Bone marrow (tissue), 2 donors: ENCODE results near the gene CDH12.
"Not testable (repeated sequence)": the region's sequence is repeated elsewhere in the genome, so short reads cannot be mapped to it uniquely, and the experiment has no call there.

Experiments
- DNase-seq, 2 donors: peaks; one replicate each; lab custom pipeline; 2025; lab: John Stamatoyannopoulos, UW

The CDH12 gene

DNA sequence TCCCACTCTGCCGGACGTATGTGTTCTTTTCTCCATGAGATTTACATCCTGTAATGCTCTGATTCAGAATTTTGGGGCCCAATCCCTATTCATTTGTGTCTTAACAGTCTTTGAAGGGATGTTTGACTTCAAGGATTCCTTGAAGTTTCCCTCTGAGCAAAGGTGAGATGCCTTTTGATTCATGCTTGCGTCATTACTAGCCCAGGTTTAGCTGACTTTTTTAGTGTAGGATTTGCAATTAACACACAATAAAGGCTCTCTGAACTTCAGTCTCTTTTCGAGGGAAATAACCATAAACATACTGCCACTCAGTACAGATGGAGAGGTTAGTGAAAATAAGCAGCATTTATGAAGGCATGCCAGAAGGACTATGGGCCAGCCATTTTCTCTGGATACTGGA, 842.3 kb downstream of the CDH12 start:
- not testable (repeated sequence) for DNase-seq

DNA sequence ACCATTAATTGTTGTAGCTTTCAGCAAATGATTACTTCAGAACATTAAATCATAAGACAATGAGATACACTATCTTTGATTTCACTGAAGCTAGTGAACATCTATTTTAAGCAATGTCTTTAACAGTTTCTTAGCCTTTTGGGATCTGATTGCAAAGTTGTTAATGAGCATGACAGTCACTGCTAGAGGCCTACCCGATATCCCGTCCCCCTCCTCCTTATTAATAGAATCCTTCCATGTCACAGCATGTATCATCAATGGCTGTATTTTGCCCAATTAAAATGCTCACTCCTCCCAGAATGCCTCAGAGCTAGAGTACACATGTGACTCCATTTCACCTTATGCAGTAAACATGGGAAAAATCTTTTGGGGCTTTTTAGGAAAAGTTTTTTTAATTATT, 852.0 kb downstream of the CDH12 start:
- not testable (repeated sequence) for DNase-seq

DNA sequence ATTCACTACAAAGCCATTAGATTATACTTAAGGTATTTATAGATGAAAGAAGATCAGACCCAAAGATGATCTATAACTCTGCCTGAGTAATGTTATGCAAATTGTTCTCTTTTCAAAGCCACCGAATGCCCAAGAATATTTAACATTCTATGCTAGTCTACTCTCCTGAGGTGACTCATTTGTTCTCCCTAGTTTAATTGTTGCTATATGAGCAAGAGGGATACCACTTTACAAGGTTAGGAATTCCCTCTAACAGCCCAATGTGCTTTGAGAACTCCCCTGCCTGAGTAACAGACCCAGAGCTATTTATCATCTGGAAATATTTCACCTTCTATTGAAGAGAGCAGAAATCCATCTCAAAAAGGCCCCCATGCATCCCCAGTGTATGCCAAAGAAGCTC, 867.3 kb downstream of the CDH12 start:
- DNase-seq = not testable (repeated sequence)

DNA sequence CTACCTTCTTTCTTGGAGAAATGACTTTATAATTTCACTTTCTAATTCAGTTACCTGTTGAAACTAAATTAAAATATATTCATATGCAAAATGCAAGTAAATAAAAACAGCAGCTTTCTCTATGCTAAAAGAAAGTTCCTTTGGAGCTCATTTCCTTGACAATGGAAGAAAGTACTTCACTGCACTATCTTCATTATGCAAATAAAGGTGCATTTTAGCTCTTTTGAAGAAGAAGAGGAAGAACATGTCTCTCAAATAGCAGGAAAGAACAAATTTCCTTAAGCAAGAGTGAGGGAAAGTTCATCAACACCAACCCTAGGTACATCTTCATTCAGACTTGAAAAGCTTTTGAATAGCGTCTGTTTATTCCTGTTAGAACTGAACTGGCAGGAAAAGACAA, 901.6 kb downstream of the CDH12 start:
- not testable (repeated sequence) for DNase-seq

DNA sequence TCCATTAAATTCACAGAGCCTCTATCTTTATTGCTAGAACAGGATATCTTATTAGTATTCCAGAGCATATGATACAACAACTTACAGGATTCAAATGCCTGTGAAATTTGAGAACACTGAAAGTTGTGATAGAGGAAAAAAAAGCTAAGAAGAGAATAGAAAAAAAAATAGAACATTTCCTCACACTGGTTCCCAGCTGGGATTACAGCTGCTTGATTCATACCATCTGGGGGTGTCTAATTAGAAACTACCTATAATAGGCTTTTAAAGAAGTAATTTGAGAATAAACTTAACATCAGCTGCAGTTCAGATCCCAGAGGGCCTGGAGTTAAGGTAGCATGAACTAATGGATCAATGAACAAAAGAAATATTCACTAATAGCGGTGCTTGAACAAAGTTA, 922.0 kb downstream of the CDH12 start:
- no peak for DNase-seq

DNA sequence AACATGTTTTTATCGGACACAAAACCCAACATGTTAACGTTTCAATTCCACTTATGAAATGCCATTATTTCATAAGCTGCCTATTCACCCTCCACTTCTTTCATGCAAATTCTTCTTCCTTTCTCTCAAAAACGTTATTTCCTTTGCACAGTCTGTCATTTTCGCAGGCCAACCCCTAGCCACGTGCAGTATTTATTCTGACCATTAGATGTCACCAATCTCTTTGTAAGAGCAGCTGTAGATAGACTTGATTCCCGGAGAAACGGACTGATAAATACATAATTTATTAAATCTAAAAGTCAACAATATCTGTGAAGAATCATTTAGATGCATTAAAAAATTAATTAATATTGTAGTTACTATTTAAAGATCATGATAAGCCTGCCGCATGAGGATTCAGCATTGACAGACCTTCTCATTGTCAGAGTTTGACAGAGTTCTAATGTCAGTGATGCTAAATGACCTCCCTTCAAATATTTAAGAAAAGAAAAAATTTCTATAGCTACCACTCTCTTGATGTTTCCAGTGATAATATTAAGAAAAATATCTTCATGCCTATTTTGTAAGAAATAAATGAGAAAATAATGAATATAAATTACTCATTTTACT, 933.6 kb downstream of the CDH12 start:
- no peak for DNase-seq

DNA sequence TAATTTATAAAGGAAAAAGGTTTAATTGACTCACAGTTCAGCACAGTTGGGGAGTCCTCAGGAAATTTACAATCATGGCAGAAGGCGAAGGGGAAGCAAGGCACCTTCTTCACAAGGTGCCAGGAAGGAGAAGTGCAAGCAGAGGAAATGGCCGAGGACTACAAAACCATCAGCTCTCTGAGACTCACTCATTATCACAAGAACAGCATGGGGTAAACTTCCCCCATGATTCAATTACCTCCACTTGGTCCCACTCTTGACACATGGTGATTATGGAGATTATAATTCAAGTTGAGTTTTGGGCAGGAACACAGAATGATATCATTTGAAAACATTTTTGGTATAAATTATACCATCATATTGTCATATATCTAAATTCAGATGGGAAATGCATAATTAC, 934.7 kb downstream of the CDH12 start:
- no peak for DNase-seq

DNA sequence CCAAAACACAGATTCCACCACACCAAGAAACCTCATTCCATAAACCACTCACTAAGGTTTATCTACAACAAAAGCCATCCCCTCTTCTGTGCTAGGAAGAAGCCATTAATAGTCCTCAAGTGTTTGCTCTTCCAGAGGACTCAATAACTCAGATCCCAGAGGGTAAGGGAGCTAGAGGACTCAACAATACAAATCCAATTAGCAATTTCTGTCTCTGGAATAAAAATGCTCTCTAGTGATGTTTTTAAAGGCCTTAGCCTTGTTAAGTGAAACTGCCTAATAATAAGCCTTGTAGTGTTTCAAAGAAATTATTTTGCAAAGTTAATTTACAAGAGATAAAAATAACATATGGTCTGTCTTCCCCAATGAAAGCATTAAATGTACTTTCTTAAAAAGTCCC, 942.4 kb downstream of the CDH12 start:
- no peak for DNase-seq

DNA sequence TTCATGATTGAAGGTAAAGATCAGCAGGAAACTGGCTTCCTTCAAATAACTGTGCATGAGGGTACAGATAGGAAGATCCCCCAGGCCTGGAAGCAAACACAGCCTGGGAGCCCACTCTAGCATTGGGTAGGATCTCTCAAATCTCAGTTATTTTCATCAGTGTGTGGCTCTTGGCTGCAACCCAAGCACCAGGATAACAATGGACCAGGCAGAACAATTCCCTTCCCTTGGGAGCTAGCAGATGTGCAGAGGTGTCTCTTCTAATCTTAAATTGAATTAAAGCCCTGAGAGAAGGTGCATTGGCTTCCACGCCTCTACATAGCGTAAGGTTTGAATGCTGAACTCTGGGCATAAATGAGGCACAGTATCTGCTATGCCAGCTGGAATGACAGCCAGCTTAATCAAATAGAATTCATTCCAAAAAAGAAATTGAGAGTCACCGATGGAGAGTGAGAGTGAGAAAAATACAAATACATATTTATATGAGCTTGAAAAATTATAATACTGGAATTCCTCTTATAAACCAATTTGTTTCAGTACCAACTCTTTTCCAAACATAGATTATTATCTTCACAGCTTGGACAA, 957.3 kb downstream of the CDH12 start:
- no peak for DNase-seq

DNA sequence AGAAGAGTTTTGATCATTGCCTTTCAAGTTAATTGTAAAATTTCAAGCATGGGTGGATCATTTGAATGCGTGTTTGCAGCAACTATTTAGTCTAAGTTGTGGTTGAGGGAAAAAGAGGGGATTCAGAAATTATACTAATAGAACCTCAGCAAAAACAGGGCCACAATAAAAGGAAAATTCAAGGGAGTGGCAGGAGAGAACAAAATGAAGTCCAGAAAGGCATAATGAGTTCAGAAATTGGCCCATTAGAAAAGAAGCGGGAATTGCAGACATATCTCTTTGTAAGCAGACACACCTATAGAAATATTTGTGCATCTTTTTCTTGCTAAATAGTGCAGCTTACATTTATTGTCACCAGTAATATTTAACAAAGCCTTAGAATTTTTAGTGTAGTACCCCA, 960.0 kb downstream of the CDH12 start:
- DNase-seq = no peak

DNA sequence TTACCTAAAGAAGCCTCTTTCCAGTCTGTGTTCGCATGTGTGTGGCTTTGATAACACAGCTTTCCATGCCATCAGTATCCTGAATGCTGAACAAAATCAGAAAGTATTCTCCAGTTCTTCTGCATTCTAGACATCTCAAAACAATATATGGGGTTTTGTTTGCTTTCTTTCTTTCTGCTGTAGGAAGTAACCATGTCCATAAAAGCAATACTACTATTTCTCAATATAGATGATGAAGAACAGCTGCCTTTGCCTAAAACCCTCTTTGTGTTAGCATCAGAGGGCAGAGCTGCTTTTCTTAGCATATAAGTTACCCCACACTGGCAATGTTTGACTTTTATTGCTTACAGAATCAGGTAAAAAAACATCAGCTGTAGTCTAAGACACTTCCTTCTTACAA, 963.6 kb downstream of the CDH12 start:
- no peak for DNase-seq

DNA sequence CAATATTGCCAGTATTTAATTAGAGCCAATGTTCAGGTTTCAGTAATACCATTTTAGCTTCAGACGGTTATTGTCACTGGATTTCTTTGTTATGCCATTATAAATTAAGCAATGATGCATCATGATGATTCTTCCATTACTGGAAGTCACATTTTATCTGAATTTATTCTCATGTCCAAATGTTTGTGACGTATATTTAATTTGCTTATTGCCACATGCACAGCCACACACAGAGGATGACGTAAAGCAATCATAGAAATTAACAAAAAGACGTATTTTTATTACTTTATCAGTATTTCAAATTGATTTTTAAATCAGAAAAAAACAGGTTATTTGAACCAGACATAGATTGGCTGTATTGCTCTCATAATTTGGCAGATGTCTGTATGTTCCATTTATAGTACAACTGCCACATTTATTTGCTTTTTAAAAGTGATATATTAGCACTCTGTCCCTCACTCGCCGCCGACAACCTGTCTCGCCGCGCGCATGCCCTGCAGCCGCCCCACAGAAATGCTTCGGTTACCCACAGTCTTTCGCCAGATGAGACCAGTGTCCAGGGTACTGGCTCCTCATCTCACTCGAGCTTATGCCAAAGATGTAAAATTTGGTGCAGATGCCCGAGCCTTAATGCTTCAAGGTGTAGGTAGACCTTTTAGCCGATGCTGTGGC, 970.9 kb downstream of the CDH12 start:
- no peak for DNase-seq

DNA sequence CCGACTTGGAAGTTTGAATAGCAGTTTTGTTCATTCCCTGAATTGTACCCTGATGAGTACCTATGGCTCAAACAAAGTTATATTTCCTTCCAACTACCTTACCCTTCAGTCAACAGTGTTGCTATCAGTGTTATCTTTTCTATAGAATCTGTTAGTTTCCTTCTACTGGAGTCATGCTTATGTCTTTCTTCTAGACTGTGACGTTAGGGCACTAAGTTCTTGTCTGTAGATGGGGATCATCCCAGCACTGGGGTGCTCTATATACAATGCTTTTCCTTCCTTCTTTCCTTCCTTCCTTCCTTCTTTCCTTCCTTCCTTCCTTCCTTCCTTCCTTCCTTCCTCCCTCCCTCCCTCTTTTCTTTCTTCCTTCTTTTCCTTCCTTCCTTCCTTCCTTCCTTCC, 973.0 kb downstream of the CDH12 start:
- no peak for DNase-seq

DNA sequence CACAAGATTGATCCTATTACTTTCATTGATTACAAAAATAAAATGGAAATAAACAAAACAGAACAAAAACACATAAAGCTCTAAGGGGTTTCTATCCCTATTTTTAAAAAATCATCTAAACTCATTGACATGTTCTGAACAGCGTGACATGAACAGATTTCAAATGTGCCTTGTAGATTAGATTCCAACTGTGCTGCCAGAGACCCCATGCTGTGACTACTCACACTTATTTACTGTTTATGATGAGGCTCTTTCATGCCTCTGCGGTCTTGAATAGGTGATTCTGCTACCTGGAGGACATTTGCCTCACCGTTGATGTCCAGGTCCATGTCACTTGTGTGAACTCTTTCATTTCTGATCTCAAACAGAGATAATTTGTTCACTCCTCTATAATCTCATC, 990.2 kb downstream of the CDH12 start:
- no peak for DNase-seq

DNA sequence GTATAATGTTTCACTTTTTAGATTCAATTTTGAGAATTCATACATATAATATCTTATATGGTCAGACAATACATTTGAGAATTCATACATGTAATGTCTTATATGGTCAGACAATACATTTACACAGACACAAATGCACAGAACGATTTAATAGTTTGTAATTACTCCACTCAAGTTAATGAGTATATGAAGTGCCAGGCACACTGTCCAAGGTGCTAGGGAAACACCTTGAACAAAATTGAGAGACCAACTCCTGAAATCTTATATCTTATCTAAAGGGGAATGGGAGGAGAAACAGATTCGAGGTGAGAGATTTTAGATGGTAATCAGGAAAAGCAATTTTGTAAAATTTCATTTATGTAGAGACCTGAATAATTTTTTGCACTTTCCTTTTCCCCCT, 994.7 kb downstream of the CDH12 start:
- DNase-seq = no peak

DNA sequence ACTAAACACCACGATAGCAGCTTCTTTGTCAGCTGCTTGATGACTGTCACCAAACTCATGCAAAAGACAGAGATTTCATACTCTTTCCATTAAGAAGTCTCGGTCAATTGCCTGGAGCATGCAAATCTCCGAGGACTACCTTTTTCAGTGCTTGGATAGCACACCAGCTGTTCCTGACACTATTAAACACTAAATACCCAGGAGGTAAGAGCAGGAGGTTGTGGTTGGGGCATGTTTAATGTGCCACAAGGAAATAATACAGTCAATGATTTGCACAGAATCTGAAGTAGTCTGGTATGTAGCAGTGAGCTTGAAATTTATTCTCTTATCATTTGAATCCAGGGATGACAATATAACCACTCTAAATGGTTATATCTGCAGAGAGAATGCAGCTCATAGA, 996.2 kb downstream of the CDH12 start:
- no peak for DNase-seq

DNA sequence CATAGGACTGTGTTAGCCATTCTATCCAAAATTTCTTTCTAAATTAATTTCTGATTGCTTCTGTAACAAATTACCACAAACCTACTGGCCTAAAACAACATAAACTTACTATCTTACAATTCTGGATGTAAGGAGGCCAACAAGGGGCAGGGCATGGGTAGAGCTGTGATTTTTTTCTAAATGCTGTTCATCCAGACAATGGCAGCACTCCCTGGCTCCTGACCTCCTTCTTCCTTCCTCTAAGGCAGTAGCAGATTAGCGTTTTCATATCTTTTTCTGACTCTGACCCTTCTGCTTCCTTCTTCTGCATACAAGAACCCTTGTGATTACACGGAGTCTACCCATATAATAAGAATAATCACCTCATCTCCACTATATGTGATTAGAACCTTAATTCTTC, 1005.8 kb downstream of the CDH12 start:
- DNase-seq = no peak

DNA sequence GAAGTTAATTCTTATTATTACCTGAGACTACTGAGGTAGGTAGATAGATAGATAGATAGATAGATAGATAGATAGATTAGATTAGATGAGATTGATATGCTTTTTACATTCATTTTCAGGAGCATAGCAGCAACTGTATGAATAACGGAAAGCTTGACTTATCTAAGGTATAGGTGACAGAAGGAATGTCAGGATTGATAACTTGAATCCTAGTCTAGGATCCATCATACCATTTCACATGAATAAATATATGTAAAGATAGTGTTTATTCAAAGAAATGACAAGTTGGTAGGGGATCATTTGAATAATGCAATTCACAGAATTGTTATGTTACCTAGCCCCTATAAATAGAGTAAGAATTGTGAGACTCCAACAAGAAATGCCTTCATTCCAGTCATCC, 1008.2 kb downstream of the CDH12 start:
- no peak for DNase-seq

DNA sequence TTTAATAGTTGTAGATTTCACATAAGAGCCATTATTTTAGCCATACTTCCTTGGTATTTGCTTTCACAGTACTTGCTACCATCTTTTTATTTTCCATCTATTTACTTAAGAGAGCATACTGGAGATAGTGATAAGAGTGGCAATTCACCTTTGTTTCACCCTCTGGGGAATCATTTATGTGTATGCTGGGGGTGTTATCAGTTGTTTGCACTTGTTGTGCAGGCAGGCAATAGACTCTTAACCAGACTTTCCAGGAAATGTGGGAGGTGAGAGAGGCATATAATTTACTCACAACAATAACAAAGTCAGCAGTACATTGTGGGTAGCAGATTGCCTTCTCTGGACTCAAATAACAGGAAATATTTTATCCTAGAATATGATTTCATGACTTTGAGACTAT, 1018.3 kb downstream of the CDH12 start:
- no peak for DNase-seq

DNA sequence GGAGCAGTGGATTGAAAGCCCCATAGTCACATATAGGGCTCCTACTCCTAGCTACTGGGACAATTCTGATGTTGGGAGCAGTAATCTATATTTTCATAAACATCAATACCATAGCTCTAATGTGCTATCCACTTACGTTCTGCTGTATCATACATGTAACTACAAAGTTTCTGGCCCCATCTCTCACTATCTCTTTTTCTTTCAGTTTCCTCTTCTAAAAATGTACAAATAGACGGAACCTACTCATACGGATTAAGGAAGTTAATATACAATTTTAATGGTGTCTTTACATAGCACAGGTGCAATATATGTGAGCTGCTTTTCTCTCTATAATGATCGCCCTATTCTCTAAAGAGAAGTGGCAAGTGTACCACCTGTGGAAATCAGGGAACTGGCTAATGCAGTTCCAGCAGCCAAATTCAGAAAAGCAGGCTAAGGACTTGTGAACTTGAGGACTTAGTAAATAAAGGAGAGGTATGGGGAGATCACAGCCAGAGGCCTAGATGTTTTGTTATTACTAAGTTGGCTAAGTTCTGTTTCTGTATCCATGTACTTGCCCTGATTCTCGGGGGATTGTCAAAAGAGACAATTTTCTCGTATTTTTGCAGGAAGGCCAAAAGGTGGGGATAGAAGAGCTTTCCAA, 1021.9 kb downstream of the CDH12 start:
- DNase-seq = no peak

DNA sequence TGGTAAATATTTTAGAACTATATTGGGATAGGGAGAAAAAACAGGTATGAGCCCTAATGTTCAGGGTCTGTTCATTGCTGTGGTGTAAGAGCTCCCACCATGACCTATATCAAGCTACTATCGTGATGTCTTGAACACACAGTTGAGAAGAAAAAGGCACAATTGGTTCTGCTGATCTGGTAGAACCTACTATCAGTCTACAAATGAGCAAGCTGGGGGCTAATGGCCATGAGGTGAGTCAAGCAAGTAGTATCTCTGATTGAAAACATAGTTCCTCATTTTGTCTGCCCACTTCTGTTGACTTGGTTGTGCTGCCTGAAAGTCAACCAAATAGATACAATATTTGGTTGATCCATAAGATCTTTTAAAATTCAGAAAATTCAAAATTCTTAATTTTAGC, 1026.3 kb downstream of the CDH12 start:
- no peak for DNase-seq

DNA sequence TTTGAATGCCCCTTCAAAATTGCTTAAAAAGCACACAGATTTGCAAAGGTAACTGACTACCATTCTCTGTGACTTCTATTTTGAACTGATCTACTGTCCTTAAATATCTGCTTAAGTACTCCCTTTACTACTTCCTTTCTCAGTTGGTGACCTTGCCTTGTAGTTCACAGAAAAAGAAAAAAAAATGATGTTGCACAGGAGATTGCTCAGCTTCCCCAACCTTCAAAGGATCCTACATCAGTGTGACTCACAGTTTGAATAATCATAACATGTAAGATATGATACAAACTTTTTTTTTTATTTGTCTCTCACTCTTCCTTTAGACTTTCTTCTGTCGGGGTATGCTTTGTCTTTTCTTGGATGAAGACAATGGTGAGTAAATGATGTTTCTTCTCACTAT, 1029.6 kb downstream of the CDH12 start:
- no peak for DNase-seq

DNA sequence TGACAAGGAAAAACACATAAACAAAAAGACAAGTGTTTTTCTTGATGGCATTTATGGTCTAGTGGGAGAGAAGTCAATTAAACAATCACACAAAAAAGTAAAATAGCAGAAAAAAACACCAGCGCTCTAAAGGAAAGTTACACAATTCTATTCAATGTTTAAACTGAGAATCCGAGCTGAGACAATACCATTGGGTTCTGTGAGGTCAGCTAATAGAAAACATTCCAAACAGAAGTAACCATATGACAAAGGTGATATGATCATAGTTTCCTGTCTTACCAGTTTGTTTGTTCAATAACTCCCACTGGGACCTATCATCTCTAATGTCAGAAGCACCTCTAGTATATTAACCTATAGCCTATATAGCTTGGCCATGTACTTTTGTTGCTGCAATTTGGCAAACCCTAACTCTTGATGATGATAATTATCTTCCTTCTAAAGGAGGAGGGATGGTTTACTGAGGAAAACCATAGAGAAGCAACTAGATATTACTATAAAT, 1030.0 kb downstream of the CDH12 start:
- DNase-seq = no peak
